Measurements from ENCODE around the gene MICB.
"Not testable (repeated sequence)": the region's sequence is repeated elsewhere in the genome, so short reads cannot be mapped to it uniquely, and the experiment has no call there.

MICB gene

GRCh38 chr6:31483392-31483791 is 14.6 kb upstream of the MICB start:
- POLR2A ChIA-PET: no interaction called here
- no peak for DNase-seq (ENCODE audit: extremely low spot score)
- CTCF ChIA-PET: interaction anchor here (1.1 kb wide), 1 partner anchor 41 kb away, joined by 3 read pairs; no protein-coding TSS in a partner anchor
- TF ChIP-seq LEF1 (IDR thresholded peaks at IDR 0.05; ENCODE audit: borderline replicate concordance): no peak
- TF ChIP-seq SUZ12 (IDR thresholded peaks at IDR 0.05): no peak
- no peak for TF ChIP-seq HDGF (IDR thresholded peaks at IDR 0.05; ENCODE audit: borderline replicate concordance)
- no peak for TF ChIP-seq ARNT (IDR thresholded peaks at IDR 0.05)
- TF ChIP-seq FOXK2 (IDR thresholded peaks at IDR 0.05): no peak
- TF ChIP-seq SP1 (IDR thresholded peaks at IDR 0.05): no peak
- TF ChIP-seq TARDBP (IDR thresholded peaks at IDR 0.05): no peak
- TF ChIP-seq NFRKB (IDR thresholded peaks at IDR 0.05): no peak
- TF ChIP-seq L3MBTL2 (conservative IDR thresholded peaks at IDR 0.05): no peak
- no peak for TF ChIP-seq BHLHE40 (IDR thresholded peaks at IDR 0.05; ENCODE audit: borderline replicate concordance)

- POLR2A ChIA-PET: no interaction called here
- CTCF ChIA-PET: no interaction called here
- DNase-seq (ENCODE audit: extremely low spot score): no peak
- TF ChIP-seq FOXM1 (IDR thresholded peaks at IDR 0.05; ENCODE audit: borderline replicate concordance) (no peak), BHLHE40 (IDR thresholded peaks at IDR 0.05; ENCODE audit: borderline replicate concordance) (no peak), SP1 (IDR thresholded peaks at IDR 0.05) (no peak), ARNT (IDR thresholded peaks at IDR 0.05) (no peak), L3MBTL2 (conservative IDR thresholded peaks at IDR 0.05) (no peak), ZNF384 (IDR thresholded peaks at IDR 0.05) (no peak), LEF1 (IDR thresholded peaks at IDR 0.05; ENCODE audit: borderline replicate concordance) (no peak), FOXK2 (IDR thresholded peaks at IDR 0.05) (no peak), HDGF (IDR thresholded peaks at IDR 0.05; ENCODE audit: borderline replicate concordance) (no peak), TARDBP (IDR thresholded peaks at IDR 0.05) (no peak), FOXA1 (IDR thresholded peaks at IDR 0.05) (no peak), ELF4 (IDR thresholded peaks at IDR 0.05) (no peak), NFRKB (IDR thresholded peaks at IDR 0.05) (no peak), SUZ12 (IDR thresholded peaks at IDR 0.05) (no peak), CTBP1 (IDR thresholded peaks at IDR 0.05; ENCODE audit: borderline replicate concordance) (no peak)
- TF ChIP-seq, protein P1, sequence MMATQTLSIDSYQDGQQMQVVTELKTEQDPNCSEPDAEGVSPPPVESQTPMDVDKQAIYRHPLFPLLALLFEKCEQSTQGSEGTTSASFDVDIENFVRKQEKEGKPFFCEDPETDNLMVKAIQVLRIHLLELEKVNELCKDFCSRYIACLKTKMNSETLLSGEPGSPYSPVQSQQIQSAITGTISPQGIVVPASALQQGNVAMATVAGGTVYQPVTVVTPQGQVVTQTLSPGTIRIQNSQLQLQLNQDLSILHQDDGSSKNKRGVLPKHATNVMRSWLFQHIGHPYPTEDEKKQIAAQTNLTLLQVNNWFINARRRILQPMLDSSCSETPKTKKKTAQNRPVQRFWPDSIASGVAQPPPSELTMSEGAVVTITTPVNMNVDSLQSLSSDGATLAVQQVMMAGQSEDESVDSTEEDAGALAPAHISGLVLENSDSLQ (IDR thresholded peaks at IDR 0.05): no peak
These were observed 12.9 kb upstream of the MICB start for GRCh38 chr6:31485055-31485454.

DNA sequence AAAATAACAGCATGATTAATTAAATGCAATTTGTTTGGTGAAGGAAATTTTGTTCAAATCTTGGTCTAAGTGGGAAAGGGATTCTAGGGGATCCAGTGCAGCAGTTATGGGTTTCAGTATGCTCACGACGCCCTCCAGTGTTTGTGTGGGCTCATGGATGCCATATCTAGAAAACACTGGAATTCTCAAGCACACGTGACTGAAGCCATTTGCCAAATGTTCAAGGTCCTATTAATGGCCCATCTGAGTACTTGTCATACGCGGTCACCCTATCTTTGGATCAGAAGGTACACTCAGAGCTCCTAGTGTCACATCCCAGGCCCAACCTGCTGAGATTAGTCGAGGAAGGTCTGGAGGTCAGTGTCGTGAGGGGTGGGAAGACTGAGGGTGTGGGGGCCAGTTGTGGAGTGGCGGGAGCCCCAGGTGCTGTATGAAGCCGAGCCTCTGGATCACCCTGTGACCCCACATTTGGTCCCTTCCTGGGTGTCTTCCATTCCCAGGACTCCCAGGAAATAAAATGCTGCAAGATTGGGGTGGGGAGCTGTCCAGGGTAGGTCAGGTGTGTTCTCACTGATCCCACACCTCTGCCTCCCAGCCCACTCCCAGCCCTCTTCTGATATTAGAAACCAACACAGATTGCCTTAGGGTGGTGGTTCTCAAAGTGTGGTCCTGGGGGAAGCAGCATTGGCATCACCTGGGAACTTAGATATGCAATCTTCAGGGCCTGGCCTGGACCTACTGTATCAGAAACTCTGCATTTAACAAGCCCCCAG is 11.7 kb upstream of the MICB start:
- POLR2A ChIA-PET; CTCF ChIA-PET; DNase-seq (ENCODE audit: extremely low spot score): not testable (repeated sequence)

DNA sequence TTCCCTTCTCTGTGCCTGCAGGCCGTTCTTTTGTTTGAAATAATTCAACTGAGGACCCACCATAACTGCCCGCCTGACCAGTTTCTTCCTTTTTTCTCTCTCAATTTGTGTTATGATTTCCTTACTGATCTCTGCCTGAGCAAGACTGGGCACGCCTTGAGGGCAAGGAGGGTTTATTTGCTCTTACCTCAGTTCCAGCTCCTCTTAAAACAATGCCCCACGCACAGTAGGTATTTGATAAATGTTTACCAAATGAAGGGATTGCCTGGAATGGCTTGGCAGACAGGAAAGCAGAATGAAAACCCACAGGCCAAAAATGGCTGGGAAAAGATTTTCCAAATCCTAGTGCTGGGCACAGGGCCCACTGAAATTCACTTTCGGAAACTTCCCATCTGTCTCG is 10.3 kb upstream of the MICB start:
- POLR2A ChIA-PET; CTCF ChIA-PET; DNase-seq (ENCODE audit: extremely low spot score): not testable (repeated sequence)

- no peak for DNase-seq (ENCODE audit: extremely low spot score)
- no peak for TF ChIP-seq NFRKB (IDR thresholded peaks at IDR 0.05)
- TF ChIP-seq L3MBTL2 (conservative IDR thresholded peaks at IDR 0.05): no peak
- TF ChIP-seq ELF4 (IDR thresholded peaks at IDR 0.05): no peak
- CTCF ChIA-PET: no interaction called here
- POLR2A ChIA-PET: no interaction called here
These were observed 8.9 kb upstream of the MICB start for GRCh38 chr6:31489086-31489485.

DNA sequence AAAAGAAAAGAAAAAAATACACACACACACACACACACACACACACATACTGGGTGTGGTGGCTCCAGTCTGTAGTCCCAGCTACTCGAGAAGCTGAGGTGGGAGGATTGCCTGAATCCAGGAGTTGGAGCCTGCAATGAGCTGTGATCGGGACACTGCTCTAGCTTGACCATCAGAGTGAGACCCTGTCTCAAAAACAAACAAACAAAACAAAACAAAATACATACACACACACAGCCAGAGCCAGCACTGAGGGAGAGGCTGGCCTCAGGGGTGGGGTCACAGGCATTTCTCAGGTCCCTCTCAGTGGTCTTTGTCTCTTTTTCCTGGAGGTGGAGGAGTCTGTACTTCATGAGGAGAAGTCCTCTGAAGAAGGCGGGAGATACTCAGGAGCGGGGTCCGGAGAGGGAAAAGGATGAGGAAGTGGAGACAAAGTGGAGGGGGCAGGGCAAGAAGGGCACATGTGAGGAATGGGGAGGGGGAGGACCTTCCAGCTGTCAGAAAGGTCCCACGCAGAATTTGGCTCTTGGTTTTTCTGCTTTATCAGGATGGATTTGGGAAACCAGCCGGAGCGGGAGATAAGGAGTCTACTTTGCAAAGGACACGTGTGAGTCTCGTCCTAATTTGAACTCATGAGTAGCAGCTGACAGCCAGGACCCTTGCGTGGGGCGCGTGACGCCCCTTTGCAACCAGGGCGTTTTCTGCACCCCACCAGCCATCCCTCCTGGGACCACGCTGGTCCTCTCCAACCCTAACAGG is 7.7 kb upstream of the MICB start:
- DNase-seq (ENCODE audit: extremely low spot score): no peak
- ChIA-PET POLR2A (no interaction called here), CTCF (interaction anchor here (0.6 kb wide), 1 partner anchor 293 kb away, joined by 3 read pairs; no protein-coding TSS in a partner anchor)
- no peak for TF ChIP-seq LEF1 (IDR thresholded peaks at IDR 0.05; ENCODE audit: borderline replicate concordance)
- TF ChIP-seq ZNF384 (IDR thresholded peaks at IDR 0.05): no peak
- TF ChIP-seq BHLHE40 (IDR thresholded peaks at IDR 0.05; ENCODE audit: borderline replicate concordance): no peak

DNA sequence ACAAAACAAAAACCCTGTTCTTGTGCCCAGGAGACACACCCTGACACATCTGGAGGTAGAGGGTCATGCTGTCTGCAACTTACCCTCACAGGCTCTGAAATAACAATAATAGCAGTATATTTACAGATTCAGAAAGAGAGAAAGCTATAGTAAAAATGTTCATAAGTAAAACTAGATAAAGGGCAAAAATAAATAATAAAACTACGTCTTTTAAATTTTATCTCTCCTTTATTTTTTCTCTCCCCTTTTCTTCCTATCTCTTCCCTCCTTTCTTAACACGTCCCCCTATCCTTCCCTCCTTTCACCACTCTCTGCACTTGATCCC is 4.4 kb upstream of the MICB start:
- not testable (repeated sequence) for DNase-seq (ENCODE audit: extremely low spot score)
- POLR2A ChIA-PET: interaction anchor here (5.2 kb wide), 1 partner anchor 48 kb away, joined by 74 read pairs; the partner anchor contains the start of gene DDX39B
- CTCF ChIA-PET: interaction anchor here (1.4 to 1.7 kb wide), 3 partner anchors 53 to 105 kb away, joined by 5 to 8 read pairs (median 5); partner anchors contain the start of gene ATP6V1G2

- ChIA-PET POLR2A (interaction anchor here (0.9 to 5.2 kb wide), 8 partner anchors 36 to 104 kb away, joined by 3 to 74 read pairs (median 6); partner anchors contain the start of genes ATP6V1G2, DDX39B and NFKBIL1), CTCF (interaction anchor here (0.7 to 1.5 kb wide), 4 partner anchors 23 to 105 kb away, joined by 4 to 6 read pairs (median 5); partner anchors contain the start of gene ATP6V1G2)
- no peak for TF ChIP-seq ELF4 (IDR thresholded peaks at IDR 0.05)
- no peak for TF ChIP-seq BHLHE40 (IDR thresholded peaks at IDR 0.05; ENCODE audit: borderline replicate concordance)
- no peak for TF ChIP-seq FOXA1 (IDR thresholded peaks at IDR 0.05)
- no peak for TF ChIP-seq NFRKB (IDR thresholded peaks at IDR 0.05)
- TF ChIP-seq CTBP1 (IDR thresholded peaks at IDR 0.05; ENCODE audit: borderline replicate concordance): no peak
- no peak for TF ChIP-seq HDGF (IDR thresholded peaks at IDR 0.05; ENCODE audit: borderline replicate concordance)
- TF ChIP-seq ZNF384 (IDR thresholded peaks at IDR 0.05): no peak
- TF ChIP-seq SUZ12 (IDR thresholded peaks at IDR 0.05): no peak
- DNase-seq (ENCODE audit: extremely low spot score): peak; percentile 72
These were observed 3.9 kb upstream of the MICB start for GRCh38 chr6:31493875-31494694.
